ENCODE results near the gene SLC1A3.
A peak's percentile ranks its signal among the peaks of the same experiment; 100 is the strongest.

SLC1A3 gene

GRCh38 chr5:36685631-36686288 is 79.4 kb downstream of the SLC1A3 start:
- DNase-seq (ENCODE audit: low read depth) = peak; percentile 80

- DNase-seq (ENCODE audit: low read depth) = no peak
Observed at GRCh38 chr5:36686881-36687280, 80.5 kb downstream of the SLC1A3 start.

DNA sequence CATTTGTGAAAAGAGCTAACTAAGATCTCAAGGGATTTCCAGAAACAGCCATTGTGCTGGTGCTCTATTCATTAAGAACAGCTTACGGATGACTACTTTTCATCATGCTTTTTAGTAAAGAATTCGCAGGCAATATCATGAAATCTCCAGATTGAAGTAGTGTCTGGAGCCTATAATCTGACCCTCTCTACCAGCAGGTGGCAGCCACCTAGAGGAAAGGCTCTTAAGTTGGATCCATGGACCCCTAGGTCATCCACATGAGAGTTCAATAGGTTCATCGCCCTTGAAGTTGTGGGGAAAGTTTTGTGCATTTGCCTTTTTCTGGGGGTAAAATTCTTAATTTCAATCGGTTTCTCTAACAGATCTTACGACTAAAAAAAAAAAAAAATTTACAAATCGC is 82.3 kb downstream of the SLC1A3 start:
- DNase-seq (ENCODE audit: low read depth) = peak; percentile 10

DNA sequence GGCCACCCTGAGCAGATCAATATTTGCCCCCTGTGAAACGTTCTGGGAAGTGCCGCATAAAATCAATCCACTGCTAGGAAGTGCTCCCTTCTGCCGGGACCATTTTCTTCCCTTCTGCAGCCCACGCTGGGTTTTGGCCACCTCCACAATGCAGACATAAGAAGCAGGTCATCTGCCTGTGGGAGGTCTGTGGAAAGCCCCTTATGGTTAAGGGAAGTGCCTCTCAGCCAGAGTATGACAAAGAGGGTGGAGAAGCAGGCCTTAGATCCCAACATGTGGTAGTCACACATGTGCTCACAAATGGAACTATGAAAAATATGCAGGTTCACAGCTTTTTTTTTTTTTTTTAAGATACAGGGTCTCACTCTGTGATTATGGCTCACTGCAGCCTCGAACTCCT is 82.8 kb downstream of the SLC1A3 start:
- no peak for DNase-seq (ENCODE audit: low read depth)

DNA sequence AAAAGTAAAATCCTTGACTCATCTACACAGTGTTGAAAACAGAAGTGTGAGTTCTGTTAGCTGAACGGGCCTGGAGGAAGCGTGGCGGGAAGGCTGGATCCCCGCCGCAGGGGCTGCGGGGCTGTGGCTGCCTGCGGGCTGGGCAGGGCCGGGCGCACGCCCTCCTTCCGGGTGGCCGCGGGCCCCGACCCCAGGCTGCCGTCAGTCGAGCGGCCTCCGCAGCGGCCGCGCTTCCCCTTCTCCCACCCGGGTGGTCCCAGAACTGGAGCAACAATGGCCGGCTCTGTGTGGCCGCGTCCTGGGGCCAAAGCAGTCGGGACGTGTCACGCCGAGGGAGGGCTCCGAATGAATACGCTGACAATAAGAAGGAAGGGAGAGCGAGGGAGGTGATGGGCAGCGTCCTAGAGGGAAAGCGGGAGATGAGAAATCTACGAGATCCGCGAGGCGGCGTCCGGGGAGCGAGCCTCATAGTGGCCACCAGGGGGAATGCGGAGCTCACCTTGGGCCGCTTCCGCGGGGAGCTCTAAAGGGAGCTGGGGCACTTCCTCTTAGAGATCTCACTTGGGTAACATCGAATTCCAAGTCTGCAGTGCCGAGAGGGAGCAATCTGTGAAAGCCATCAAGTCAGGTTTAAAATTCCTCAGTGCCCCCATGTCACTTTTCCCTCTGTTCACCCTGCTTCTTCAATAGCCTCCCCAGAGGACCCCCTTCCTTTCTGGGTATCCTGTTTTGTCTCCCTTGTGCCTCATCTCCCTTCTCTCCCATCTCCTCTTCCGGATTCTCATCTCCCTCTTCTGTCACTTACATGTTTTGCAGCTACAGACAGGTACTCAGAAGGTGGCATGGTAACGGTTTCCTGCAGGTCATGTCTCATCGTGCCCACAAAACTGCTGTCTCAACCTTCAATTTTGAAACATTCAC is 83.9 kb downstream of the SLC1A3 start:
- peak; percentile 61 for DNase-seq (ENCODE audit: low read depth)

GRCh38 chr5:36691226-36691625 is 84.8 kb downstream of the SLC1A3 start:
- peak; percentile 34 for DNase-seq (ENCODE audit: low read depth)

DNA sequence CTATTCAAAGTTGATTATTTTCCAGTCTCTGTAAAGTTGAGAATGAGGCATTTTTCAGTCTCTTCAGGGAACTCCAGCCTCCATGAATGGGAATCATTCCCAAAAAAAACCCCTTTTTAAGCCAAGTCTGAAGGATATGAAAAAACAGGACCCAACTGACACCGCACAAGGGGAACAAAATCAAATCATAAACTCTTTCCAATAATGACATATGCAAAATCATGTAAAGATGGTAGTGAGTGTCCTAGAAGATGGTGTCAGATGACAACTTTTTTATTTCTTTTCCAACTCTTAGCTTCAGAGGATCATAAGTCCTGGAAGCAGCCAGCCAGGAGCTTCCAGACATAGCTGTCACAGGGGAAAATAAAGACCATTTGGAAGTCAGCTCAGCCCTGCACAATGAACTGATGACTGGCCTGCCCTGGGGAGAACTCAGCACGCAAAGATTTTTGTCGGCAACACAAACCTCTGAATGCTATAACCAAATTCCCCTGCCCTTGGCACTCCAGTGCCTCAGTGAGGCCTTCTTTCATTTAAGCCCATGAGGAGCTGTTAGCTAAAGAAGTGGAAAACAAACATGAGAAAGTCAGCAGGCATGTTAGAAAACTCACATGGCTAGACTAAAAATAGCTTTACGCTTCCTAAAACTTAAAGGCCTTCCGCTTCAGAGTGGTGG is 85.4 kb downstream of the SLC1A3 start:
- DNase-seq (ENCODE audit: low read depth) = no peak

- peak; percentile 64 for DNase-seq (ENCODE audit: low read depth)
Observed at GRCh38 chr5:36692791-36693763, 86.7 kb downstream of the SLC1A3 start.

DNA sequence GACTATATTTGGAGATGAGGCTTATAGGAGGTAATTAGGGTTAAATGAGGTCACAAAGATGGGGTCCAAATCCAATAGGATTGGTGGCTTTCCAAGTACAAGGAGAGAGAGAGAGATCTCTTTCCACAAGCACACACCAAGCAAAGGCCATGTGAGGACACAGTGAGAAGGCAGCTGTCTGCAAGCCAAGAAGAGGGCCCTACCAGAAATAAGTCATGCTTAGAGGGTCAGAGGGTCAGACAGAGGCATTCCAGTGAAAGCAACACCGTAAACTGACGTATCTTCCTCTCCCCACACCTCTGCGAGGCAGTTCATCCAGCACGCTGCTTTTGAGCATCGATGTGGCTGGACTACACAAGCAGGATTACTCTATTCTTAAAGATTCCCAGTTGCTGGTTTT is 87.9 kb downstream of the SLC1A3 start:
- DNase-seq (ENCODE audit: low read depth) = peak; percentile 60

GRCh38 chr5:36696059-36696673 is 89.8 kb downstream of the SLC1A3 start:
- peak; percentile 64 for DNase-seq (ENCODE audit: low read depth)

DNA sequence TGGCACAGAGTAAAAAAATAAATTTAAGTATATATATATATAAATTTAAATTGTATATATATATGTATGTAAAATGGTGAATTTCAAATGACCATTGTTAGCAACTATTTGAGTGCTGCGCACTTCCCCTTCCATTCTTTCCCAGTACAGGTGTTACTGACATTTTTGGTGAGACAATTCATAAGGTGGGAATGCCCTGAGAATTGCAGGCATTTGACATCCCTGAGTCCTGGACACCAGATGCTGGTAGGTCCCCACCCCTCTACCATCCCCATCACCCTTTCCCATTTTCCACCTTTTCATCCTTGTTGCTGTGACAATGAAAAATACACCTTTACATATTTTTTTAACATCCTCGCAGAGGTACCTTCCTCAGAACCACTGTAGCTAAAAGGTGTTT is 91.6 kb downstream of the SLC1A3 start:
- no peak for DNase-seq (ENCODE audit: low read depth)

GRCh38 chr5:36701085-36701698 is 94.8 kb downstream of the SLC1A3 start:
- no peak for DNase-seq (ENCODE audit: low read depth)

DNA sequence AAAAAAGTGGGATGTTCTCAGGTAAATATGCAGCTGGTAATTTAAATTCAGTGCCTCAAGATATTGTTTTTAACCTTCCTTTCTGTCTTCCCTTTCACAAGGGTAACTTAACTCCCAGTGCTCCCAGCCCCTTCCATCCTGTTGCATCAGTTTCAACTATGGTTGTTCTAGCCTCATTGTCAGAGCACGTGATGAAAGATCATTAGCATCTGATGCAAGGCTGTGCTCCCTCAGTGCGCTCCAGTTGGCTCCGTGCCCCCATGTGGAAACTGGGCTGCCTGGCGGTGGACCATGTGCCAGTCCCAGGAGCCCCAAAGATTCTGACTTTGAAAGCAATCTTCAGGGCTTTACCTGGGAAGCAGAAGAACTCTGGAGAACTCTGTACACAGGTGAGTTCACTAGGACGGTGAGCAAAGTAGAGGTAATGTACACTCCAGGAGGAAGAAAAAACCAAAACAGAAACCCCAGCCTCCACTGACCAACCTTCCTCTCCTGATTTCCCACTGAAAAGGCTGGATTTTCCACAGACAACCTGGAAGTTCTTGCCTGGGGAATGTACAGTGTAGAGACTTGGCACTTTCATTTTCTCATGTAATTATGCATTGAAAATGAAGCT is 96.9 kb downstream of the SLC1A3 start:
- peak; percentile 37 for DNase-seq (ENCODE audit: low read depth)

GRCh38 chr5:36704131-36704530 is 97.7 kb downstream of the SLC1A3 start:
- DNase-seq (ENCODE audit: low read depth) = no peak

DNA sequence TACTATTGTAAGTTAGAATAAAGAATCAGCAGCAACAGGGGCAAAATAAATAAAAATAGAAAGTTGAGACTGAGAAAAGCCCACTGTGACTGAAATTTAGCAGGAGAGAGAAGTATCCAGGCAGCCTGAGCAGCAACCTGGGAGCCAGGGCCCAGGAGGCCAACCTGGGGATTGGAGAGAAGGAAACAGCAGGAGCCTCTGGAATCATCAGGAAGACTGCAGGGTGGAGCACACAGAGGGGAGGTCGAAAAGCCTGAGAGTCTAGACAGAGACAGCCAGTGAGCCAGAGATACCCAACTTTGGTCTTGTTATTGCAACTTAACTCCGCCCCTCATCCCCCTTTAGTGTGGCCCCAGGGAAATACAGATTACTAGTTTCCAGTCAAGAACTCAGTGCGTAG is 98.6 kb downstream of the SLC1A3 start:
- no peak for DNase-seq (ENCODE audit: low read depth)

GRCh38 chr5:36706662-36707061 is 100.3 kb downstream of the SLC1A3 start:
- DNase-seq (ENCODE audit: low read depth) = no peak

DNA sequence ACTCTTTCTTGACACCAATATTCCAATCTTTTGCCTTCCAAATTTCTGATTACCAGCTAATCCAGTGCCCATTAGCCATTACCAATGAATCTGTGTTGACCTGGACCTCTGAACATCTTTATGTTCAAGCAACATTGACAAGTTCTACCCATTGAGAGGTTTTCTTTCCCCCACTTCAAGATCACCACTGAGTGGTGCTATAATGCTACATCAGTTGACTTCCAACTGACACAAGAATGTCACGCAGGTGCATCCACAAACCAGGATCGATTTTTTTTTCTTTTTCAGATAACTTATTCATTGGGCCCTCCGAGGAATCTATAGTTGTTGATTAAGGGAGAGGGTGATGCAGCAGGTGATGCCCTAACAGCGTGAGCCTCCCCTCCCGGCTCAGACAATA is 102.6 kb downstream of the SLC1A3 start:
- no peak for DNase-seq (ENCODE audit: low read depth)

GRCh38 chr5:36710039-36710438 is 103.6 kb downstream of the SLC1A3 start:
- no peak for DNase-seq (ENCODE audit: low read depth)

GRCh38 chr5:36712706-36713105 is 106.3 kb downstream of the SLC1A3 start:
- no peak for DNase-seq (ENCODE audit: low read depth)

- no peak for DNase-seq (ENCODE audit: low read depth)
Observed at GRCh38 chr5:36713541-36713940, 107.1 kb downstream of the SLC1A3 start.

Data from amniotic epithelial cell (primary cell).